Neuronal stem cell (in vitro differentiated cells): ENCODE measurements around the gene XRRA1.

Experiments
- DNase-seq: peaks from one replicate; pipeline ENCODE4 v3.0.0-alpha.2; 2013; ENCODE audit warnings: low spot score
- H2AFZ ChIP-seq: one replicate; pipeline ENCODE4 v1.6.1; 2013; ENCODE audit warnings: mild to moderate bottlenecking, low read length, inconsistent platforms
- H2AK5ac ChIP-seq: 2 replicates; pipeline ENCODE4 v1.6.1; 2013; ENCODE audit warnings: low read depth, mild to moderate bottlenecking, inconsistent platforms, low read length, moderate library complexity, mixed read lengths
- H2BK120ac ChIP-seq: 2 replicates; pipeline ENCODE4 v1.6.1; 2013; ENCODE audit warnings: low read depth, mild to moderate bottlenecking, inconsistent platforms, low read length, moderate library complexity, mixed read lengths
- H2BK12ac ChIP-seq: one replicate; pipeline ENCODE4 v1.6.1; 2013; ENCODE audit warnings: low read length, inconsistent platforms
- H2BK15ac ChIP-seq: 2 replicates; pipeline ENCODE4 v1.6.1; 2013; ENCODE audit warnings: mild to moderate bottlenecking, low read length, inconsistent platforms, mixed read lengths
- H2BK5ac ChIP-seq: one replicate; pipeline ENCODE4 v1.6.1; 2013; ENCODE audit warnings: inconsistent platforms, mild to moderate bottlenecking, low read length, moderate library complexity
- H3K14ac ChIP-seq: one replicate; pipeline ENCODE4 v1.6.1; 2013; ENCODE audit warnings: low read length, inconsistent platforms
- H3K18ac ChIP-seq: 2 replicates; pipeline ENCODE4 v1.6.1; 2013; ENCODE audit warnings: low read length, inconsistent platforms
- H3K23ac ChIP-seq: 2 replicates; pipeline ENCODE4 v1.6.1; 2013; ENCODE audit warnings: low read depth, mild to moderate bottlenecking, mixed read lengths, low read length, inconsistent platforms; ENCODE audit not compliant: poor library complexity
- H3K27ac ChIP-seq: replicated peaks from 3 replicates; pipeline ENCODE4 v1.5.1; 2013; ENCODE audit warnings: low read length, inconsistent platforms
- H3K27me3 ChIP-seq, 3 experiments: 2 replicates each; pipeline ENCODE4 v1.6.1; 2013; ENCODE audit warnings: low read length in 3 of 3, mild to moderate bottlenecking in 2 of 3, inconsistent platforms in 1 of 3, low read depth in 1 of 3, mixed read lengths in 1 of 3, moderate library complexity in 1 of 3; ENCODE audit not compliant: control insufficient read depth in 3 of 3, insufficient read depth in 3 of 3
- H3K36me3 ChIP-seq, 2 donors: replicated peaks in 1 of 2; 2 replicates each; pipeline ENCODE4 v1.6.1; 2013; ENCODE audit warnings: low read length in 2 of 2; ENCODE audit not compliant: control insufficient read depth in 2 of 2, insufficient read depth in 2 of 2
- H3K4ac ChIP-seq: 2 replicates; pipeline ENCODE4 v1.6.1; 2013; ENCODE audit warnings: inconsistent platforms, mild to moderate bottlenecking, low read length, moderate library complexity
- H3K4me1 ChIP-seq, 2 donors: 1 replicate in 1 of 2; 2 replicates in 1 of 2; pipeline ENCODE4 v1.6.1; 2013; ENCODE audit warnings: low read length in 2 of 2, low read depth in 1 of 2; ENCODE audit not compliant: control insufficient read depth in 2 of 2, insufficient read depth in 1 of 2
- H3K4me2 ChIP-seq: one replicate; pipeline ENCODE4 v1.6.1; 2013; ENCODE audit warnings: mild to moderate bottlenecking, low read length, inconsistent platforms; ENCODE audit not compliant: insufficient read depth, poor library complexity, severe bottlenecking
- H3K4me3 ChIP-seq, 2 donors: 2 replicates each; pipeline ENCODE4 v1.5.1; 2013; ENCODE audit warnings: low read length in 2 of 2, mild to moderate bottlenecking in 2 of 2, inconsistent platforms in 1 of 2, moderate library complexity in 1 of 2
- H3K79me1 ChIP-seq: one replicate; pipeline ENCODE4 v1.6.1; 2013; ENCODE audit warnings: low read depth, mild to moderate bottlenecking, inconsistent platforms, low read length, moderate library complexity
- H3K9ac ChIP-seq: one replicate; pipeline ENCODE4 v1.6.1; 2013; ENCODE audit warnings: mild to moderate bottlenecking, low read depth, low read length, inconsistent platforms; ENCODE audit not compliant: poor library complexity
- H3K9me3 ChIP-seq, 2 donors: replicated peaks in 1 of 2; 2 replicates each; pipeline versions ENCODE3 to v1.6.1; 2013; ENCODE audit warnings: low read length in 2 of 2, mild to moderate bottlenecking in 2 of 2, inconsistent platforms in 1 of 2, low read depth in 1 of 2, mixed read lengths in 1 of 2, moderate library complexity in 1 of 2; ENCODE audit not compliant: control insufficient read depth in 2 of 2, insufficient read depth in 1 of 2
- H4K8ac ChIP-seq: one replicate; pipeline ENCODE4 v1.6.1; 2013; ENCODE audit warnings: low read depth, mild to moderate bottlenecking, inconsistent platforms, low read length, moderate library complexity
- H4K91ac ChIP-seq: one replicate; pipeline ENCODE4 v1.6.1; 2013; ENCODE audit warnings: low read length, low read depth, mild to moderate bottlenecking, inconsistent platforms; ENCODE audit not compliant: poor library complexity
- WGBS, 2 donors: extraction: QIAGEN DNeasy Blood & Tissue Kit; methylation state at CpG; one replicate each; pipeline ENCODE4 v1.1.7; 2013; ENCODE audit warnings: missing lambda C conversion rate in 2 of 2, mixed read lengths in 1 of 2; ENCODE audit not compliant: insufficient read length in 2 of 2, insufficient replicate concordance in 1 of 2; ENCODE audit errors: extremely low coverage in 2 of 2; 5-methylcytosine and 5-hydroxymethylcytosine counted together

The XRRA1 gene

GRCh38 chr11:74909385-74909784, 39.5 kb downstream of the XRRA1 start:
- no peak overlapping the region for H4K91ac ChIP-seq
- H3K18ac ChIP-seq, result no peak overlapping the region
- no peak overlapping the region for H2BK120ac ChIP-seq
- no peak overlapping the region for H3K14ac ChIP-seq
- H3K79me1 ChIP-seq, result no peaks in the 10 kb centered on the region
- no peak overlapping the region for H2BK12ac ChIP-seq
- no peaks in the 10 kb centered on the region for H3K27me3 ChIP-seq
- H3K9me3 ChIP-seq, result no peaks in the 10 kb centered on the region
- no peak overlapping the region for H2BK15ac ChIP-seq
- H3K4me3 ChIP-seq, result no peak overlapping the region
- no peak overlapping the region for H3K4me2 ChIP-seq
- H3K4ac ChIP-seq, result no peak overlapping the region
- no peak overlapping the region for H2AK5ac ChIP-seq
- H2BK5ac ChIP-seq, result no peak overlapping the region
- H2AFZ ChIP-seq, result no peak overlapping the region
- H3K4me1 ChIP-seq, result no peaks in the 10 kb centered on the region
- no peak overlapping the region for H4K8ac ChIP-seq
- no peak overlapping the region for H3K9ac ChIP-seq
- H3K23ac ChIP-seq, result no peak overlapping the region
- H3K27ac ChIP-seq, result no peak overlapping the region
- no CpG with 5 or more reads among the region's 4 CpGs for WGBS, 2 donors
- DNase-seq, result no peak
- H3K36me3 ChIP-seq, result peaks cover 2 to 31% of the 10 kb centered on the region in 2 donors

DNA sequence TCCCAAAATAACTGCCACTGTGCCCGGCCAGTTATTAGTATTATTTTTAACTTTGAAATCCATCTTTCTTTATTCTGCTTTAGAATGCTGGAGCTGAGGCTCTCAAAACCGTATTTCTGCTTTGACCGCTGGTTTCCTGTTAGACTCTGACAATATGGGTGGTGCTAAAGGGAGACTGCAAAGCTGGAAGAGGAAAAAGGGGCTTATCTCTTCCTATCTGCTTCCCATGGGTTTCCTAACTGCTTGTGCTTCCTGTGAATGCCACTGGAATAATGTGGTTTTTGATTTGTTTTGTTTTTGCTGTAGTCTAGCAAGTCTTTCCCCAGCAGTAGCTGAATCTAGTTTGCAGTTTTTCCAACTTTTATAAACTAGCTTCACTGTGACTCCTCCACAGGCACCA, 43.6 kb downstream of the XRRA1 start:
- no peak overlapping the region for H2BK120ac ChIP-seq
- peaks cover 0 to 10% of the 10 kb centered on the region in 2 donors for H3K9me3 ChIP-seq
- no peaks in the 10 kb centered on the region for H3K27me3 ChIP-seq
- H3K23ac ChIP-seq, result no peak overlapping the region
- no peak overlapping the region for H2BK5ac ChIP-seq
- no peak overlapping the region for H3K9ac ChIP-seq
- no peak overlapping the region for H3K4ac ChIP-seq
- no peak overlapping the region for H2AFZ ChIP-seq
- H3K79me1 ChIP-seq, result no peaks in the 10 kb centered on the region
- H3K27ac ChIP-seq, result no peak overlapping the region
- H3K18ac ChIP-seq, result no peak overlapping the region
- H3K14ac ChIP-seq, result no peak overlapping the region
- H3K4me2 ChIP-seq, result no peak overlapping the region
- no peak overlapping the region for H4K91ac ChIP-seq
- no CpG with 5 or more reads among the region's 3 CpGs for WGBS, 2 donors
- no peaks in the 10 kb centered on the region for H3K4me1 ChIP-seq
- H2BK15ac ChIP-seq, result no peak overlapping the region
- H4K8ac ChIP-seq, result no peak overlapping the region
- DNase-seq, result no peak
- H2AK5ac ChIP-seq, result no peak overlapping the region
- H3K36me3 ChIP-seq, result peaks cover 2 to 29% of the 10 kb centered on the region in 2 donors
- no peak overlapping the region for H2BK12ac ChIP-seq
- no peak overlapping the region for H3K4me3 ChIP-seq

- Histone ChIP-seq H4K8ac (no peak overlapping the region), H3K27me3 (no peaks in the 10 kb centered on the region), H3K27ac (no peak overlapping the region), H4K91ac (no peak overlapping the region), H2AFZ (no peak overlapping the region), H3K9me3 (peaks cover 0 to 10% of the 10 kb centered on the region in 2 donors), H2BK15ac (no peak overlapping the region), H3K4me2 (no peak overlapping the region), H3K36me3 (peaks cover 2 to 8% of the 10 kb centered on the region in 2 donors), H3K4me3 (no peak overlapping the region), H3K23ac (no peak overlapping the region), H2AK5ac (no peak overlapping the region), H3K9ac (no peak overlapping the region), H3K4ac (no peak overlapping the region), H2BK12ac (no peak overlapping the region), H3K4me1 (no peaks in the 10 kb centered on the region), H2BK120ac (no peak overlapping the region), H2BK5ac (no peak overlapping the region), H3K18ac (no peak overlapping the region), H3K14ac (no peak overlapping the region), H3K79me1 (no peaks in the 10 kb centered on the region)
- no peak for DNase-seq
- WGBS, 2 donors, result no CpG with 5 or more reads among the region's 4 CpGs
Observed at GRCh38 chr11:74902342-74902741, 46.5 kb downstream of the XRRA1 start.

DNA sequence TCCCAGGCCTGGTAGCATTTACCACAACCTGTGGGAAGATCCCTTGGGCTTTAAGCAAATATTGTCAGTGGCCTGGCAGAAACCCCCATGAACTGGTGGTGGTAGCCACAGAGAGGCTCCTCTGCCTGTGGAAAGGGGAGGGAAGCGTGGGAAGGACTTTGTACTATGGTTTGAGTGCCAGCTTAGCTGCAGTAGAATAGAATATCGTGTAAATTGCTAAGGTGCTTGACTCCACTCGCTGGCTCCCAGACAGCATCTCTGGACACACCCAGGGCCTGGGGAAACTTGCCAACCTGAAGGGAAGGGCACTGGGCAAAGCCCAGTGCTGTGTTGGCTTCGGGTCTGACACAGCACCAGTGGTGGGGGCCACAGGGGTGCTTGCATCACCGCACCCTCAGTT, 52.6 kb downstream of the XRRA1 start:
- H2BK15ac ChIP-seq, result no peak overlapping the region
- no peak for DNase-seq
- WGBS, 2 donors, result no CpG with 5 or more reads among the region's 5 CpGs
- no peak overlapping the region for H3K14ac ChIP-seq
- no peak overlapping the region for H2BK120ac ChIP-seq
- no peak overlapping the region for H3K27ac ChIP-seq
- H3K9me3 ChIP-seq, result peaks cover 5 to 12% of the 10 kb centered on the region in 2 donors
- no peak overlapping the region for H2AK5ac ChIP-seq
- H3K9ac ChIP-seq, result no peak overlapping the region
- H4K8ac ChIP-seq, result no peak overlapping the region
- H3K79me1 ChIP-seq, result no peaks in the 10 kb centered on the region
- H2BK5ac ChIP-seq, result no peak overlapping the region
- no peak overlapping the region for H3K23ac ChIP-seq
- H3K4me1 ChIP-seq, result no peaks in the 10 kb centered on the region
- H3K36me3 ChIP-seq, result no peaks in the 10 kb centered on the region
- H3K4ac ChIP-seq, result no peak overlapping the region
- H3K18ac ChIP-seq, result no peak overlapping the region
- no peak overlapping the region for H2BK12ac ChIP-seq
- H3K4me2 ChIP-seq, result no peak overlapping the region
- no peak overlapping the region for H3K4me3 ChIP-seq
- no peak overlapping the region for H4K91ac ChIP-seq
- no peak overlapping the region for H2AFZ ChIP-seq
- H3K27me3 ChIP-seq, result no peaks in the 10 kb centered on the region
